OCI-LY3 (cell line): ENCODE data around the gene RAB31.

Source experiments
- EZH2phosphoT487 ChIP-seq: fragments of 200-600 bp; shearing (Covaris generic); IDR thresholded peaks from 2 replicates; pipeline ENCODE4 v1.6.1; 2018; ENCODE audit warnings: antibody characterized with exemption, mixed run types, low read depth
- TF ChIP-seq, protein P1 (sequence below): fragments of 200-600, 300-600 bp; sonication (generic); IDR thresholded peaks from 2 replicates; pipeline ENCODE4 v1.5.1; 2014; ENCODE audit warnings: antibody characterized with exemption, low read length, low read depth

DNA sequence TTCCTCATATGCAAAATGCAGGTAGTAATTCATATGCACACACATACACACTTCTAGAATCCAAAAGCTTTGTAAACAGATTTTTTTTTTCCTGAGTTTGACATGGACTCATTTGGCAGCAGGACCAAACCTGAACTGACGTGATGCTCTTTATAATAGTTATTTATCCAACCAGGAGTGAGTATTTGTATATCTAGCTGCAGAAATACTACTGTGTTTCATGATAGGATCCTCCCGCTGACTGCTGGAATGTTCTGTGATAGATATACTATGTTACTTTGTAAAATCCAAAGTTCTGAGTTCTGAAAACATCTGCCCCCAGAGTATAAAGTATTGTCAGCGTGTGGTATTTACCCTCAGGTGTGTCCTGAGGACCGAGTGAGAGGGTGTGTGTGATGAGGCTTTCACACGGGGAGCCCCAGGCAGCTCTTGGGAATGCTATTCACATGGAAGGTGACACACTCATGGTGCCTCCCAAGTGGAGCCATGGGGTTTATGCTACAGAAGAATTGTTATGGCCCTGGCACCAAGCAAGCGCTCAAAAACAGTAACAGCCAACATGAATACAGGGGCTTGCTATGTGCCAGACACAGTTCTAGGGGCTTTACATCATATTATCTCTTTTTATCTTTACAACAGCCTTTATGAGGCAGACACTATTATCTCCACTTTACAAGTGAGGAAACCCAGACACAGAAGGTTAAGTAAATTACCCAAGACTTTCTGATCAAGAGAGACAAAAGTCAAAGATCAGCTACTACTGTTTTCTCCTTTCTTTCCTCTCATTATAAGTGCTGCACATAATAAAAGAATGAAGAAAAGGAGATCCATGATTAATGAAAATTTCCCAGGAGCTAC lies 161.0 kb downstream of the RAB31 start:
- TF ChIP-seq, protein P1, sequence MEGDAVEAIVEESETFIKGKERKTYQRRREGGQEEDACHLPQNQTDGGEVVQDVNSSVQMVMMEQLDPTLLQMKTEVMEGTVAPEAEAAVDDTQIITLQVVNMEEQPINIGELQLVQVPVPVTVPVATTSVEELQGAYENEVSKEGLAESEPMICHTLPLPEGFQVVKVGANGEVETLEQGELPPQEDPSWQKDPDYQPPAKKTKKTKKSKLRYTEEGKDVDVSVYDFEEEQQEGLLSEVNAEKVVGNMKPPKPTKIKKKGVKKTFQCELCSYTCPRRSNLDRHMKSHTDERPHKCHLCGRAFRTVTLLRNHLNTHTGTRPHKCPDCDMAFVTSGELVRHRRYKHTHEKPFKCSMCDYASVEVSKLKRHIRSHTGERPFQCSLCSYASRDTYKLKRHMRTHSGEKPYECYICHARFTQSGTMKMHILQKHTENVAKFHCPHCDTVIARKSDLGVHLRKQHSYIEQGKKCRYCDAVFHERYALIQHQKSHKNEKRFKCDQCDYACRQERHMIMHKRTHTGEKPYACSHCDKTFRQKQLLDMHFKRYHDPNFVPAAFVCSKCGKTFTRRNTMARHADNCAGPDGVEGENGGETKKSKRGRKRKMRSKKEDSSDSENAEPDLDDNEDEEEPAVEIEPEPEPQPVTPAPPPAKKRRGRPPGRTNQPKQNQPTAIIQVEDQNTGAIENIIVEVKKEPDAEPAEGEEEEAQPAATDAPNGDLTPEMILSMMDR = no peak
- no peak for TF ChIP-seq EZH2phosphoT487
